ENCODE measurements around the gene MATK. TPM values are rescaled to one million over a fixed set of nuclear protein-coding genes. Genes with fewer than 3 reads are reported as not detected.

Gene MATK
- polyA plus RNA-seq, 1 donor from 2014 or later: 2.6 TPM

DNA sequence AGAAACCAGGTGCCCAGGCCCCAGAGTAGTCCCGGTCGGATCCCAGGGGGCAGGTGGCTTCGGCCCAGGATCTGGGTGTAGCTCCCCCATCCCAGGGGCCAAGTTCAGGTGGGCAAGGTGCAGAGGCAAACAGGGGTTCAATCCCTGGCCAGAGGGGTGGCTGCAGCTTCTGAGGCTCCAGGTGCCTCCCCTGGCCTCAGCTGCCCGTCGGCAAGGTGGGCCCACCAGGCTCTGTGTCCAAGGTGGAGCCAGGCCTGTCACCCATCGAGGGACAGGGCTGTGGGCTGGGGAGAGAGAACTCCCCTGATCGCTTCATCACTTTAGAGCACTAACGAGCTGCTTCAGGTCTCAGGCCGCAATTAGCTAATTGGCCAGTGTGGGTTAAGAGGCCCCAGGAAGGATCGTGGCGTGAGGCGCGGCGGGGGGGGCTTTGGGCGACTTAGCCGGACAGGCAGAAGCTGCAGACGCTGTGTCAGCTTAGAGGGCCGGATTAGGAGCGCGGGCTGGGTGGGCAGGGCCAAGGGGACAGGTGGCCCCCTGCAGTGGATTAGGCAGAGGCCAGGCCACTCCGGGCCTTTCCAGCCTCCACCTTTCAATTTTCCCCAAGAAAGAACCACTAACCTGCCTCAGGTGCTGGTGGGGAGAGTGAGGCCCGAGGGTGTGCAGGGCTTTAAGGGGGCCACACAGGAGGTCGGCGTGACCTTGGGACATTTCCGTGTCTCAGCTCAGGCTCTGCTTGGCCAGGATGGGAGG, 11.4 kb downstream of the MATK start:
- Histone ChIP-seq H4K20me1 (ENCODE audit: insufficient read depth) (no peaks in the 10 kb centered on the region), H3K27ac (ENCODE audit: low read length) (no peak overlapping the region), H3K79me2 (replicated peaks; ENCODE audit: insufficient read depth, low read length) (no peaks in the 10 kb centered on the region), H3K36me3 (ENCODE audit: insufficient read depth, low read length) (no peaks in the 10 kb centered on the region), H3K4me3 (ENCODE audit: low read length) (no peak overlapping the region), H3K9me2 (ENCODE audit: insufficient read depth, low read length) (no peaks in the 10 kb centered on the region), H2AFZ (ENCODE audit: low read depth, low read length) (no peak overlapping the region), H3K27me3 (ENCODE audit: insufficient read depth, low read depth, low read length) (no peaks in the 10 kb centered on the region), H3K4me2 (ENCODE audit: low read length) (no peak overlapping the region), H3K9me3 (ENCODE audit: low read length) (no peaks in the 10 kb centered on the region), H3F3A (ENCODE audit: insufficient read depth, low read length, poor library complexity, severe bottlenecking) (no peaks in the 10 kb centered on the region), H3K9ac (ENCODE audit: low read length) (no peak overlapping the region)
- TF ChIP-seq TAF1 (IDR thresholded peaks at IDR 0.05; ENCODE audit: low read depth) (no peak), SMC3 (conservative IDR thresholded peaks at IDR 0.05; ENCODE audit: poor library complexity) (no peak), MXI1 (conservative IDR thresholded peaks at IDR 0.05; ENCODE audit: poor library complexity, severe bottlenecking) (no peak), RAD21 (conservative IDR thresholded peaks at IDR 0.05) (no peak), EP300 (conservative IDR thresholded peaks at IDR 0.05; ENCODE audit: poor library complexity, severe bottlenecking) (no peak)
- TF ChIP-seq, protein P1, sequence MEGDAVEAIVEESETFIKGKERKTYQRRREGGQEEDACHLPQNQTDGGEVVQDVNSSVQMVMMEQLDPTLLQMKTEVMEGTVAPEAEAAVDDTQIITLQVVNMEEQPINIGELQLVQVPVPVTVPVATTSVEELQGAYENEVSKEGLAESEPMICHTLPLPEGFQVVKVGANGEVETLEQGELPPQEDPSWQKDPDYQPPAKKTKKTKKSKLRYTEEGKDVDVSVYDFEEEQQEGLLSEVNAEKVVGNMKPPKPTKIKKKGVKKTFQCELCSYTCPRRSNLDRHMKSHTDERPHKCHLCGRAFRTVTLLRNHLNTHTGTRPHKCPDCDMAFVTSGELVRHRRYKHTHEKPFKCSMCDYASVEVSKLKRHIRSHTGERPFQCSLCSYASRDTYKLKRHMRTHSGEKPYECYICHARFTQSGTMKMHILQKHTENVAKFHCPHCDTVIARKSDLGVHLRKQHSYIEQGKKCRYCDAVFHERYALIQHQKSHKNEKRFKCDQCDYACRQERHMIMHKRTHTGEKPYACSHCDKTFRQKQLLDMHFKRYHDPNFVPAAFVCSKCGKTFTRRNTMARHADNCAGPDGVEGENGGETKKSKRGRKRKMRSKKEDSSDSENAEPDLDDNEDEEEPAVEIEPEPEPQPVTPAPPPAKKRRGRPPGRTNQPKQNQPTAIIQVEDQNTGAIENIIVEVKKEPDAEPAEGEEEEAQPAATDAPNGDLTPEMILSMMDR (IDR thresholded peaks at IDR 0.05; ENCODE audit: poor library complexity, severe bottlenecking): no peak

DNA sequence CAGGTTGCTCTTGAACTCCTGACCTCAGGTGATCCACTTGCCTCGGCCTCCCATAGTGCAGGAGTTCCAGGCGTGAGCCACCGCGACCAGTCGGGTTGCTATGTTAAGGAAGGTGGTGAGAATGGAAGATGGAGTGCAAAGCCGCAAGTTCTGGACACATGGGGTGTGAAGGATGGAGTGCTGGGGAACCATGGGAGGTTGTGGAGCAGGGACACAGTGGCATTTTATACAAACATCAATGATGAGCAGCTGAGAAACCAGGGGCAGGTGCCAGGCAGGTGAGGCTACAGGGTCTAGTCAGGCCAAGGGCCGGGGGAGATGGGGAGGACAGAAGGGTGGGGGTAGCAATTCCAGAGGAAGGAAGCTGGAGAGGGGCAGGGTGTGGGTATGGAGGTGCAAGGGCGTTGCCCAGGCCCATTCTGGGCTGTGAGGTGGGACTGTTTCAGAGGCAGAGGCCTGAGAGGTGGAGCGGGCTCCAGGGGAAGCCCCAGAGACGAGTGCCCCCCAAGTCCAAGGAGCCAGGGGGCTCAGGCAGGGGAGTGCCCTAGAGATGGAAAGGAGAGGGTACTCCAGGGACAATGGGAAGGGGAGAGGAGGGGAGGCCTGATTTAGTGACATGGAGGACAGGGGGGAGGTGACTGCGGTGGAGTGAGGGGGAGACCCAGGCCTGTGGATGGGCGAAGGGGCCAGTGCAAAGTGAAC, 12.2 kb downstream of the MATK start:
- Histone ChIP-seq H3K9me3 (ENCODE audit: low read length) (no peaks in the 10 kb centered on the region), H3K27ac (ENCODE audit: low read length) (no peak overlapping the region), H4K20me1 (ENCODE audit: insufficient read depth) (no peaks in the 10 kb centered on the region), H3K27me3 (ENCODE audit: insufficient read depth, low read depth, low read length) (no peaks in the 10 kb centered on the region), H3F3A (ENCODE audit: insufficient read depth, low read length, poor library complexity, severe bottlenecking) (no peaks in the 10 kb centered on the region), H3K79me2 (replicated peaks; ENCODE audit: insufficient read depth, low read length) (no peaks in the 10 kb centered on the region), H3K4me3 (ENCODE audit: low read length) (no peak overlapping the region), H3K4me2 (ENCODE audit: low read length) (no peak overlapping the region), H3K9me2 (ENCODE audit: insufficient read depth, low read length) (no peaks in the 10 kb centered on the region), H3K36me3 (ENCODE audit: insufficient read depth, low read length) (no peaks in the 10 kb centered on the region), H2AFZ (ENCODE audit: low read depth, low read length) (no peak overlapping the region), H3K9ac (ENCODE audit: low read length) (no peak overlapping the region)
- TF ChIP-seq RAD21 (conservative IDR thresholded peaks at IDR 0.05) (no peak), EZH2 (IDR thresholded peaks at IDR 0.05; ENCODE audit: borderline replicate concordance, insufficient read depth, low read length, poor library complexity, severe bottlenecking) (no peak), TAF1 (IDR thresholded peaks at IDR 0.05; ENCODE audit: low read depth) (no peak)
- TF ChIP-seq, protein P2, sequence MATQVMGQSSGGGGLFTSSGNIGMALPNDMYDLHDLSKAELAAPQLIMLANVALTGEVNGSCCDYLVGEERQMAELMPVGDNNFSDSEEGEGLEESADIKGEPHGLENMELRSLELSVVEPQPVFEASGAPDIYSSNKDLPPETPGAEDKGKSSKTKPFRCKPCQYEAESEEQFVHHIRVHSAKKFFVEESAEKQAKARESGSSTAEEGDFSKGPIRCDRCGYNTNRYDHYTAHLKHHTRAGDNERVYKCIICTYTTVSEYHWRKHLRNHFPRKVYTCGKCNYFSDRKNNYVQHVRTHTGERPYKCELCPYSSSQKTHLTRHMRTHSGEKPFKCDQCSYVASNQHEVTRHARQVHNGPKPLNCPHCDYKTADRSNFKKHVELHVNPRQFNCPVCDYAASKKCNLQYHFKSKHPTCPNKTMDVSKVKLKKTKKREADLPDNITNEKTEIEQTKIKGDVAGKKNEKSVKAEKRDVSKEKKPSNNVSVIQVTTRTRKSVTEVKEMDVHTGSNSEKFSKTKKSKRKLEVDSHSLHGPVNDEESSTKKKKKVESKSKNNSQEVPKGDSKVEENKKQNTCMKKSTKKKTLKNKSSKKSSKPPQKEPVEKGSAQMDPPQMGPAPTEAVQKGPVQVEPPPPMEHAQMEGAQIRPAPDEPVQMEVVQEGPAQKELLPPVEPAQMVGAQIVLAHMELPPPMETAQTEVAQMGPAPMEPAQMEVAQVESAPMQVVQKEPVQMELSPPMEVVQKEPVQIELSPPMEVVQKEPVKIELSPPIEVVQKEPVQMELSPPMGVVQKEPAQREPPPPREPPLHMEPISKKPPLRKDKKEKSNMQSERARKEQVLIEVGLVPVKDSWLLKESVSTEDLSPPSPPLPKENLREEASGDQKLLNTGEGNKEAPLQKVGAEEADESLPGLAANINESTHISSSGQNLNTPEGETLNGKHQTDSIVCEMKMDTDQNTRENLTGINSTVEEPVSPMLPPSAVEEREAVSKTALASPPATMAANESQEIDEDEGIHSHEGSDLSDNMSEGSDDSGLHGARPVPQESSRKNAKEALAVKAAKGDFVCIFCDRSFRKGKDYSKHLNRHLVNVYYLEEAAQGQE (IDR thresholded peaks at IDR 0.05; ENCODE audit: borderline replicate concordance): no peak

Data from neural cell (in vitro differentiated cells).